ENCODE measurements around the gene PRR35. TPM values are rescaled to one million over a fixed set of nuclear protein-coding genes. Genes with fewer than 3 reads are reported as not detected.
"Not testable (repeated sequence)": the region's sequence is repeated elsewhere in the genome, so short reads cannot be mapped to it uniquely, and the experiment has no call there.

PRR35 gene
- total and polyA plus RNA-seq, 9 donors, result 0.07 to 0.30 (median 0.13) TPM; not detected in 1

DNA sequence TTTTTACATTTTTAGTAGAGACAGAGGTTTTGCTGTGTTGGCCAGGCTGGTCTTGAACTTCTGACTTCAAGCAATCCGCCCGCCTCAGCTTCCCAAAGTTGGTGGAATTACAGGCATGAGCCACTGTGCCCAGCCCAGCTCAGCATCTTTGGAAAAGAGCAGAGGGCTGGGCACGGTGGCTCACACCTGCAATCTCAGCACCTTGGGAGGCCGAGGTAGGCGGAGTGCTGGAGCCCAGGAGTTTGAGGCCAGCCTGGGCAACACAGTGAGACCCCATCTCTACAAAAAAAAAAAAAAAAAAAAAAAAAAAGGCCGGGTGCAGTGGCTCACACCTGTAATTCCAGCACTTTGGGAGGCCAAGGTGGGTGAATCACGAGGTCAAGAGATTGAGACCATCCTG is 37.5 kb downstream of the PRR35 start:
- not testable (repeated sequence) for H3K27ac ChIP-seq (ENCODE audit: low read length); H3K9me3 ChIP-seq (replicated peaks; ENCODE audit: control insufficient read depth, low read depth, low read length); DNase-seq; H3K27me3 ChIP-seq (ENCODE audit: control insufficient read depth, insufficient read depth, low read length); H3K4me3 ChIP-seq (ENCODE audit: low read length)
- Histone ChIP-seq H3K36me3 (ENCODE audit: control insufficient read depth, insufficient read depth, low read length) (peaks cover 28% of the 10 kb centered on the region), H3K4me1 (ENCODE audit: control insufficient read depth, insufficient read depth, low read length) (peaks cover 13% of the 10 kb centered on the region)
- WGBS (ENCODE audit: insufficient coverage), result 92% methylated on average over 2 of the region's 7 CpGs

DNA sequence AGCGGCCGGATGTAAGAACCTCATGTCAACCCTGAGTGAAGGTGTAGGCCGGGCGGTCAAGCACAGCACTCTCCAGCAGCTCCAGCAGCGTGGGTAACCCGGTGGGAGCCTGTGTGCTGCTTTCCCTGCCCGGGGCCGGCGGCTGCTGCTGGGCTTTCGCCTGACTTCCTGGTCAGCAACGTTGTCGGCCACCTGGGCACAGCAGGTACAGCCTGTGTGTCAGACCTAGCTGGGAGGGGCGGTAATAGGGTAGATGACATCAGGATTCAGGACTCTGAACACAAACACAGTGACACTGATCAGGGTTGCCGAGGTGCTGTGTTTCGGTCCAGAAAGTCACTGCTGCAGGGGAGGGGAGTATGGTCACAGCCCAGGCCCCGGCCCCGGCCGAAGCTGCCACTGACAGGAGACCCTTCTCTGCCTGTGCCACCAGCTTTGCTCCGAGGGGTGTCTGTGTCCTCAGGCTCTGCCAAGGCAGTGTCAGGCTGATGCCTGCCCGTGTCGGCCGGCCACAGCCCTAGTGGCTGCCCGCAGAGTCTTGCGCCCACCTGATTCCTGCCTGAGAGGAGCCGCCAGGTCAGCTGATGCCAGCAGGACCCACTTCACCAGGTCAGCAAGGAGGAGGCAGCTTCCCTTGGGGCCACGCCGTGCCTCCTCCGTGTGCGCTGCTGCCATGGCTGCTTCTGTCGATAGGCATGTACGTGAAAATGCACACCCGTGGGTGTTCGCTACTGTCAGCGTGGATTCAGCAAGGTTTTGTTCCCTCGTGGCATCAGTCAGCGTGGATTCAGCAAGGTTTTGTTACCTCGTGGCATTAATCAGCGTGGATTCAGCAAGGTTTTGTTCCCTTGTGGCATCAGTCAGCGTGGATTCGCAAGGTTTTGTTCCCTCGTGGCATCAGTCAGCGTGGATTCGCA is 38.9 kb downstream of the PRR35 start:
- DNase-seq, result no peak
- no peak overlapping the region for H3K27ac ChIP-seq (ENCODE audit: low read length)
- H3K4me3 ChIP-seq (ENCODE audit: low read length), result no peak overlapping the region
- H3K27me3 ChIP-seq (ENCODE audit: control insufficient read depth, insufficient read depth, low read length), result no peaks in the 10 kb centered on the region
- 98% methylated on average over 37 of the region's 43 CpGs for WGBS (ENCODE audit: insufficient coverage)
- no peaks in the 10 kb centered on the region for H3K9me3 ChIP-seq (replicated peaks; ENCODE audit: control insufficient read depth, low read depth, low read length)
- peaks cover 6% of the 10 kb centered on the region for H3K4me1 ChIP-seq (ENCODE audit: control insufficient read depth, insufficient read depth, low read length)
- H3K36me3 ChIP-seq (ENCODE audit: control insufficient read depth, insufficient read depth, low read length), result peaks cover 18% of the 10 kb centered on the region

DNA sequence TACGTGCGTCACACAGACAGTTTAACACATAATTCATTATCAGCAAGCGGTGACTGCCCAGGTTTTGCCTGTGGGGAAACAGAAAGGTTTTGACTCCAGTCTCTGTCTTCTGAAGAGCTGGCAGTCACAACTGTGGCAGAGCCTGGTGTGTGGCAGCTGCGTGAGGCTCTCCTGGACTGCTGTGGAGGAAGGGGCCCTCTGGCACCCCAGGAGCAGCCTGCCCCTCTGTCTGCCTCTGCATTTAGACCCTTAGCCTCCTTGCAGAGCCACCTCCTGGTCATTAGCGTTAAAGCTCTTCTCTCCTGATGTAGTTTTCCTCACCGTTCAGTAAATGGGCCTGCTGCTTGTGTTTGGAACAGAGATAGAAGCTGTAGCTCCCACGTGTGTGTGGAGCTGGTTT is 40.6 kb downstream of the PRR35 start:
- H3K36me3 ChIP-seq (ENCODE audit: control insufficient read depth, insufficient read depth, low read length), result peaks cover 18% of the 10 kb centered on the region
- H3K9me3 ChIP-seq (replicated peaks; ENCODE audit: control insufficient read depth, low read depth, low read length), result peaks cover 4% of the 10 kb centered on the region
- H3K27ac ChIP-seq (ENCODE audit: low read length), result no peak overlapping the region
- no peak for DNase-seq
- H3K4me1 ChIP-seq (ENCODE audit: control insufficient read depth, insufficient read depth, low read length), result peaks cover 5% of the 10 kb centered on the region
- H3K4me3 ChIP-seq (ENCODE audit: low read length), result no peak overlapping the region
- no peaks in the 10 kb centered on the region for H3K27me3 ChIP-seq (ENCODE audit: control insufficient read depth, insufficient read depth, low read length)
- WGBS (ENCODE audit: insufficient coverage), result no CpG with 5 or more reads among the region's 7 CpGs

DNA sequence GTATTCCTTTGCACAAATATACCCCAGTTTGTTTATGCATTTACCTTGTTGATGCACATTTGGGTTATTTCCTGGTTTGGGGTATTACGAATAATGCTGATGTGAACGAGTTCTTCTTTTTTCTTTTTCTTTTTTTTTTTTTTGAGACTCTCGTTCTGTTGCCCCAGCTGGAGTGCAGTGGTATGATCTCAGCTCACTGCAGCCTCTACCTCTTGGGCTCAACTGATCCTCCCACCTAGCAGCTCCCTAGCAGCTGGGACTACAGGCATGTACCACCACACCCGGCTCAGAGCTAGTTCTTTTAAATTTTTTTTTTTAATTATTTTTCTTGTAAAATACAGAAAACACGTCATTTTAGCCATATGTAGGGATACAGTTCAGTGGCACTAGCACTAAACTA is 43.7 kb downstream of the PRR35 start:
- WGBS (ENCODE audit: insufficient coverage), result no CpG with 5 or more reads among the region's 5 CpGs
- H3K27me3 ChIP-seq (ENCODE audit: control insufficient read depth, insufficient read depth, low read length), result no peaks in the 10 kb centered on the region
- no peaks in the 10 kb centered on the region for H3K4me1 ChIP-seq (ENCODE audit: control insufficient read depth, insufficient read depth, low read length)
- peaks cover 9% of the 10 kb centered on the region for H3K36me3 ChIP-seq (ENCODE audit: control insufficient read depth, insufficient read depth, low read length)
- H3K9me3 ChIP-seq (replicated peaks; ENCODE audit: control insufficient read depth, low read depth, low read length), result peaks cover 4% of the 10 kb centered on the region
- H3K4me3 ChIP-seq (ENCODE audit: low read length), result no peak overlapping the region
- no peak for DNase-seq
- no peak overlapping the region for H3K27ac ChIP-seq (ENCODE audit: low read length)

DNA sequence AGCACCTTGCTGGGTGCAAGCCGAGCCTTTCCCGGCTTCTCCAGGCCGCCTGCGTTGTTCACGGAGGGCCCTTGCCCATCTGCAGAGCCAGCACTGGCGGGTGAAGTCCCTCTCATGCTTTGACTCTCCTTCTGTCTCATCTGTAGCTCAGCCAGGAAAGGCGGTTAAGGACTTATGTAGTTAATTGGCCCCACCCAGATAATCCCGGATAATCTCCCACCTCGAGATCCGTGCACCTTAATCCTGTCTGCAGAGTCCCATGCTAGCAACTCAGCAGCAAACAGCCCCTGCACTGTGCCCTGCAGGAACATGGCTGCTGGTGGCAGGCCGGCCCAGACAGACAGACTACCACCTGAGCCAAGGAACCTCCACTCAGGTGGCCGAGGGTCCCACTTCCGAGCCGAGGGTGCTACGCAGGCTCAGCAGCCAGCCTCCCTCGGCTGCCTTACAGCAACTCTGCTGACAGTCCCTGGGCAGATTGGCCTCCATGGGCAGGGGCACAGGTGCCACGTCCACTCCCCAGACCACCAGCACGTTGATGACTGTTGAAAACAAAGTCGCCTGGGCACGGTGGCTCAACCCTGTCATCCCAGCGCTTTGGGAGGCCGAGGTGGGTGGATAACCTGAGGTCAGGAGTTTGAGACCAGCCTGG is 46.6 kb downstream of the PRR35 start:
- no peaks in the 10 kb centered on the region for H3K27me3 ChIP-seq (ENCODE audit: control insufficient read depth, insufficient read depth, low read length)
- DNase-seq, result no peak
- peaks cover 4% of the 10 kb centered on the region for H3K4me1 ChIP-seq (ENCODE audit: control insufficient read depth, insufficient read depth, low read length)
- peaks cover 4% of the 10 kb centered on the region for H3K9me3 ChIP-seq (replicated peaks; ENCODE audit: control insufficient read depth, low read depth, low read length)
- 94% methylated on average over 15 of the region's 22 CpGs for WGBS (ENCODE audit: insufficient coverage)
- H3K27ac ChIP-seq (ENCODE audit: low read length), result no peak overlapping the region
- no peak overlapping the region for H3K4me3 ChIP-seq (ENCODE audit: low read length)
- H3K36me3 ChIP-seq (ENCODE audit: control insufficient read depth, insufficient read depth, low read length), result no peaks in the 10 kb centered on the region

DNA sequence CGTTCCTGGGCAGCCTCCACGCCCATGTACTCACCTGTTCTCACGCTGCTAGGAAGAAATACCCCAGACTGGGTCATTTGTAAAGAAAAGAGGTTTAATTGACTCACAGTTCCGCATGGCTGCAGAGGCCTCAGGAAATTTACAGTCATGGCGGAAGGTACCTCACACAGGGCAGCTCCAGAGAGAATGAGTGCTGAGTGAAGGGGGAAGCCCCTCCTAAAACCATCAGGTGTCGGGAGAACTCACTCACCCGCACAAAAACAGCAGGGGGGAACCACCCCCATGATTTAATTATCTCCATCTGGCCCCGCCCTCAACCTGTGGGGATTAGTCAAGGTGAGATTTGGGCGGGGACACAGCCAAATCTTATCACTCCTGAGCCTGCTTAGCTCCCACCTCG is 47.8 kb downstream of the PRR35 start:
- 80% methylated on average over 2 of the region's 10 CpGs for WGBS (ENCODE audit: insufficient coverage)
- peaks cover 4% of the 10 kb centered on the region for H3K4me1 ChIP-seq (ENCODE audit: control insufficient read depth, insufficient read depth, low read length)

DNA sequence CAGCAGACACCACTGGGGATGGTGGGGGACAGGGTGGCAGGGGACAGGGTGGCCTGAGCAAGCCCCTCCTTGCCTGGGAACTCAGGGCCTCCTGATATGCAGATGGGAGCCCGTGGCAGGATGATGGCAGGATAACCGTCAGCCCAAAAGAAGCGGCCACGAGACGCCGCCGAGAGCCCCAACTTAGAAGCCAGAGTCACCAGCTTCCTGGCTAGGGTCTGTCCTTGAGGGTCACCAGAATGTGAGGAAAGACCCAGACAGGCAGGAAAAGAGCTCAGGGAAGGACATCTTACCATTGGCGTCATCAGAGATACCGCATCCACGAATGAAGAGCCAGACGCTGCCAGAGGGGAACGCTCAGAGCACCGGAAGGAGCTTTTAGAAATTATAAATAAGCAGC is 49.1 kb downstream of the PRR35 start:
- H3K4me1 ChIP-seq (ENCODE audit: control insufficient read depth, insufficient read depth, low read length), result peaks cover 4% of the 10 kb centered on the region
- no peak for DNase-seq
- WGBS (ENCODE audit: insufficient coverage), result 86% methylated on average over 10 of the region's 13 CpGs
- H3K36me3 ChIP-seq (ENCODE audit: control insufficient read depth, insufficient read depth, low read length), result no peaks in the 10 kb centered on the region
- H3K4me3 ChIP-seq (ENCODE audit: low read length), result no peak overlapping the region
- peaks cover 4% of the 10 kb centered on the region for H3K9me3 ChIP-seq (replicated peaks; ENCODE audit: control insufficient read depth, low read depth, low read length)
- H3K27ac ChIP-seq (ENCODE audit: low read length), result no peak overlapping the region
- no peaks in the 10 kb centered on the region for H3K27me3 ChIP-seq (ENCODE audit: control insufficient read depth, insufficient read depth, low read length)

More for the DNA sequence above, 47.8 kb downstream of the PRR35 start:
- H3K27me3 ChIP-seq (ENCODE audit: control insufficient read depth, insufficient read depth, low read length), result no peaks in the 10 kb centered on the region
- no peak overlapping the region for H3K4me3 ChIP-seq (ENCODE audit: low read length)
- DNase-seq, result no peak
- H3K36me3 ChIP-seq (ENCODE audit: control insufficient read depth, insufficient read depth, low read length), result no peaks in the 10 kb centered on the region
- H3K9me3 ChIP-seq (replicated peaks; ENCODE audit: control insufficient read depth, low read depth, low read length), result peaks cover 4% of the 10 kb centered on the region
- no peak overlapping the region for H3K27ac ChIP-seq (ENCODE audit: low read length)

DNA sequence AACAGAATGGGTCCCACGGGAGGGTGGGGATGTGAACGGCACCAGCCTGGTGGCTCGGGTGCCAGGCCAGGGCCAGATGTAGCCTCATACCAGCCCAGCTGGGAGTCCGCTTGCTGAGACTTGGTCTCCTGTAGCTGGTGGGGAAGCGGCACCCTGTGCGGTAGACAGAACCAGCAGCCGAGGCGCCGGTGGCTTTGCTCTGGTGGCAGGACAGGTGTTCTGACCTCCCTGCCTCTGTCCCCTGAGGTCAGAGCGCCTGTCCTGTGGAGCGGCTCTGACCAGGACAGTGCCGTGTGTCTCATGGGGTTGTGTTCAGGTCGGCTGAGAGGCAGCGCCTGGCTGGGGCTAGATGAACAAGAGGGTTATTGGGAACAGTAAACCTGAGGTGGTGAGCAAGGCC is 49.8 kb downstream of the PRR35 start:
- no peak overlapping the region for H3K27ac ChIP-seq (ENCODE audit: low read length)
- no peak overlapping the region for H3K4me3 ChIP-seq (ENCODE audit: low read length)
- no peaks in the 10 kb centered on the region for H3K27me3 ChIP-seq (ENCODE audit: control insufficient read depth, insufficient read depth, low read length)
- H3K4me1 ChIP-seq (ENCODE audit: control insufficient read depth, insufficient read depth, low read length), result peaks cover 4% of the 10 kb centered on the region
- WGBS (ENCODE audit: insufficient coverage), result 85% methylated on average over 11 of the region's 14 CpGs
- peaks cover 1% of the 10 kb centered on the region for H3K9me3 ChIP-seq (replicated peaks; ENCODE audit: control insufficient read depth, low read depth, low read length)
- H3K36me3 ChIP-seq (ENCODE audit: control insufficient read depth, insufficient read depth, low read length), result peaks cover under 1% of the 10 kb centered on the region
- DNase-seq, result no peak

DNA sequence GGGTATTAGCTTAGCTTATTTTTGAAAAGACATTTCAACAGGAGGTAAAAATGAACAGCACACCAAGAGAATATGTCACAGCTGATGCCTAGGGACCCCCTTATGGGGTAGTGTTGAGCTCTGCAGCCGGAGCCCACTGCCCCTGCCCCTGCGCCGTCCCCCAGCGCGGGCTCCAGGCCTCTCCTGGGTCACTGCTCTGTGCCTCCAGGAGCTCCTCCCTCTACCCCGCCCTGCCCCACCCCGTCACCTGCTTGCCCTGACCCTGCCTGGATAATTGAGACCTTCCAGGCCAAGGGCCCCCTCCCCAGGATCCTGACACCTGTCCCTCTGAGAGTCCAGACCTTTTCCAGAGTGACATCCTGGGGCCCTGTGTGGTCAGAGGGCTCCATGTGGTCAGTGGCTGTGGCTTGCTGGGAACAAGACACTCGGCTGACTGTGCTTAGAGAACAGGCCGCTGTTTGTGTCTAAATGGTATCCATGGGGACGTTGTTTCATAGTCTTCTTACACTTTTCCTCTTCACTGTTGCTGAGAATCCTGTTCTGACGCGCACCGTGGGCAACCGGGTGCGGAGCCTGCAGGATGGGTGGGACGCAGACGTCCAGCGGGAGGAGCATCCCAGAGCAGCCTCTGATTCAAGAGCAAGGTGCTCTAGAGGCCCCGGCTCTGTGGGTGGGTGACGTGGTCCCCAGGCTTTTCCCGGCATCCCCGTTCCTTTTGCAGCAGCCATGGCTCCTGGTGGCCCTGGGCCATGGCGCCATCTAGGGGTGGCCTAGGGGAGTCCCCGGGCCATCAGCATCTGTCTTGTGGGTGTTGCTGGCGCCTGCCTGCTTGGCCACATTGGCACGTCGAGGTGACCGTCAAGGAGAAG is 50.6 kb downstream of the PRR35 start:
- H3K27ac ChIP-seq (ENCODE audit: low read length), result no peak overlapping the region
- WGBS (ENCODE audit: insufficient coverage), result 69% methylated on average over 22 of the region's 28 CpGs
- peaks cover 4% of the 10 kb centered on the region for H3K4me1 ChIP-seq (ENCODE audit: control insufficient read depth, insufficient read depth, low read length)
- H3K27me3 ChIP-seq (ENCODE audit: control insufficient read depth, insufficient read depth, low read length), result no peaks in the 10 kb centered on the region
- no peak overlapping the region for H3K4me3 ChIP-seq (ENCODE audit: low read length)
- no peaks in the 10 kb centered on the region for H3K9me3 ChIP-seq (replicated peaks; ENCODE audit: control insufficient read depth, low read depth, low read length)
- DNase-seq, result no peak
- H3K36me3 ChIP-seq (ENCODE audit: control insufficient read depth, insufficient read depth, low read length), result peaks cover 3% of the 10 kb centered on the region

DNA sequence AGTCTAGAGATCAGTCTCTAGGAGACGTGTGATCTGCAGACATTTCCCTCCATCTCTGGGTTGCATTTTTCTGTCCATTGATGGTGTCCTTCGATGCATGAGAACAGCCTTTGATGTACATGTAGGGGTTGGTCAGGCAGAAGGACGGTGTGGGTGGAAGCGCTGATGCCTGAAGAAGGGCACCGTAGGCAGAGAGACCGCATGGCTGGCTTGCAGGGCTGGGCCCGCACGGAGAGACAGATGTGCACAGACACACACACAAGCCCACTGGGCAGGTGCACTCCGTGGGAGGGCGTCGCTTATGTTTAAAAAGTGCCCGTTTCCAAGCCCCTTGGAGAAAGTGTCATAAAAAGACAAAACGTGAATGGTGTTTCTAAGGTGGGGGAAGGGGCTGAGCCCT is 54.9 kb downstream of the PRR35 start:
- peaks cover 4% of the 10 kb centered on the region for H3K4me1 ChIP-seq (ENCODE audit: control insufficient read depth, insufficient read depth, low read length)
- peaks cover 3% of the 10 kb centered on the region for H3K36me3 ChIP-seq (ENCODE audit: control insufficient read depth, insufficient read depth, low read length)
- WGBS (ENCODE audit: insufficient coverage), result 73% methylated on average over 2 of the region's 13 CpGs
- no peaks in the 10 kb centered on the region for H3K9me3 ChIP-seq (replicated peaks; ENCODE audit: control insufficient read depth, low read depth, low read length)
- no peaks in the 10 kb centered on the region for H3K27me3 ChIP-seq (ENCODE audit: control insufficient read depth, insufficient read depth, low read length)
- H3K27ac ChIP-seq (ENCODE audit: low read length), result no peak overlapping the region
- no peak for DNase-seq
- no peak overlapping the region for H3K4me3 ChIP-seq (ENCODE audit: low read length)

Data from muscle of leg (tissue), 11 donors.